Measurements from ENCODE around the gene WWTR1. TPM values are rescaled to one million over a fixed set of nuclear protein-coding genes. Genes with fewer than 3 reads are reported as not detected.

The WWTR1 gene
- total RNA-seq, 1 experiment from 2014 or later: 32.8 TPM

GRCh38 chr3:149534082-149534481, 123.7 kb downstream of the WWTR1 start:
- DNase-seq (ENCODE audit: low read depth): no peak

DNA sequence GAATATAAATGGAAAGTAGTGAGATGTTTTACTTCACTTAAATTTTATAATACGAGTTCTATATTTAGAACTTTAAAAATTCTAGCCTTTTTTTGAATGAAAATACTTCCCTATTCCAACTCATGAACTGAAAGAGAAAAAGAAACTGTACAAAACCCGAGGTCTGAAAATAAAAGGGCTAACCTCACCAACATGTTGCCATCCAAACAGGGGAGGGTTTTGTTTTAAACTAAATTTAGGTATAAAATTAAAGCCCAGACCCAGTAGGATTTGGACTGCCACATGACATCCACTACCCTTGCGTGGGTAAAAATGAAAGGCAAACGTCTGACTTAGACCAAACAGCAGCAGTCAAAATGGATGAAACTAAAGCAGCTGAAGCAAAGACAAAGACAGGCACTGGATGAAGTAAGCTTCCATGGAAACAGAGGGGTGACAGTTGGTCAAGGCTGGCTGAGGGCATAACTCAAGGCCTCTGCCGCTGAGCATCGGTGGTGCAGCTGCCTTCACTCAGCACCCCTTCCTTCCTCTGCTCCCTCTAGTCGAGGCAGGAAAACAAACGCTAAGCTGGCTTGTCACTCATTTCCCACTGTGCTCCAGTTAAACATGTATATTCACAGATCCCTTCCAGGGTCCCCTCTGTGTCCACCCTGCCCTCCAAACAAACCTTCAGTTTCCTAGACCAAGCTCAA, 125.2 kb downstream of the WWTR1 start:
- DNase-seq (ENCODE audit: low read depth): peak; percentile 18

GRCh38 chr3:149529099-149529498, 128.7 kb downstream of the WWTR1 start:
- DNase-seq (ENCODE audit: low read depth): no peak

- no peak for DNase-seq (ENCODE audit: low read depth)
Observed at GRCh38 chr3:149528340-149528650, 129.5 kb downstream of the WWTR1 start.

DNA sequence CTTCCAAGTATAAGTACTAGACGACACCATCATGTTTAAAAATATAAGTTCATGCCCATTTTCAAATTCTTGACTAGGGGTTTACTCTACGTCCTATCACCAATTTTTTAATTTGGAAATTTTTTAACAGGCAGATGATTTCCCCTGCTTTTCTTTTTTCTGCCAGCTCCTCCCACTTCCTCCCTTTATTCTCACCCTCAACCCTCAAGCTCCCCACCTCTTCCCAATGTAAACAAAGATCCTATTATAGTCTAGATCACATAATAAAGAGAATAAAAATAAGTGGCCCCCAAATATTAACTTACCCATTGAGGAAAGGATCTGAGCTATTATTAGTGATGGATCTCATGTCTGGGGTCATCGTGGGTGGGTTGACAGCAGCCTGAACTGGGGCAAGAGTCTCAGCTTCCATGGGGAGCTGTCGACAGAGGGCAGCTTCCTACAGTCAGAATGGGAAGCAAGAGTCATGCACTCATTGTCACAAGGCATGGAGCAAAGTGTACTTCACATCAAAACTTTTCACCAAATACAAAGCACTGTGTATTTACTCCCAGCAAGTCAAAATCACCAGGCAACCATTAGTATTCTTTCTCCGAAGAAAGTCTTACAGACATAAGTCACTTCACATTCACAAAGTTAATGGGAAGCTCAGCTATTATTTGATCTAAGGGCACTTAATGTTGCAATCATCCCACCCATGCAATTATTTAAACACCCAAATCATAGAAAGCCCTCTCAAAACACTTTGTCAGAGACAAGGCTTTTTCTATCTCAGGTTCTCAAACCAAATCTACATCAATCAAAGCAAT, 130.1 kb downstream of the WWTR1 start:
- no peak for DNase-seq (ENCODE audit: low read depth)

DNA sequence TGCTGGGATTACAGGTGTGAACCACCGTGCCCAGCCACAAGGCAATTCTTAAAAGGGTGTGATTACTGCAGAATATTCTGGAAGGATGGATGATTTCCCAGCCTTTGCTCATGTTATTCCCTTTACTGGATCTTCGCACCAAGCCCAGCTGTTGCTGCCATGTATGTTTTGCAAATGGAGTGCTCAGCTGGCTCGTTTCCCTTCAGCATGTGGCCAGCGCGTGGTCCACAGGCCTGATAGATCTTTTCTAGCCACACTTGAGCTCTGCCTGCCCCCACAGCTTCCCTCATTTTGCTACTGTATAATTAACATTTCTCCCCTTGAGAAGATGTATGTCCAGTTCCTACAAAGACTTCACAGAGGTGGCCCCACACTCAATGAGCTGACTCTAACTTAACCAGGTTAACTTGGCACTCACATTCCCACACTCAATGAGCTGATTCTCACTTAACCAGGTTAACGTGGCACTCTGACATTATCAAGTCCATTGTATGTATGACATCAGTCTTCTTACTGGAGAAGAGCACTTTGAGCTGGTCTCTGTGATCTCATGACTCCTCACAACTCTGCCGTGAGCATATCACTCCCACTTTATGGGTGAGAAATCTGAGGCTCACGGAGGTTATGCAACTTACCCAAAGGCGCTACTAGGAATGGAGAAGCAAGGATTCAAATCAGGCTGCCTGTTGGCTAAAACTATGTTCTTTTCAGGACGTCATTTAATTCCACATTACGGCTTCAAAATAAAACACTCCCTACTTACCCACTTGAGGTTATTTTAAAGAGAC, 134.1 kb downstream of the WWTR1 start:
- DNase-seq (ENCODE audit: low read depth): no peak

- no peak for DNase-seq (ENCODE audit: low read depth)
Observed at GRCh38 chr3:149519912-149520311, 137.9 kb downstream of the WWTR1 start.

DNA sequence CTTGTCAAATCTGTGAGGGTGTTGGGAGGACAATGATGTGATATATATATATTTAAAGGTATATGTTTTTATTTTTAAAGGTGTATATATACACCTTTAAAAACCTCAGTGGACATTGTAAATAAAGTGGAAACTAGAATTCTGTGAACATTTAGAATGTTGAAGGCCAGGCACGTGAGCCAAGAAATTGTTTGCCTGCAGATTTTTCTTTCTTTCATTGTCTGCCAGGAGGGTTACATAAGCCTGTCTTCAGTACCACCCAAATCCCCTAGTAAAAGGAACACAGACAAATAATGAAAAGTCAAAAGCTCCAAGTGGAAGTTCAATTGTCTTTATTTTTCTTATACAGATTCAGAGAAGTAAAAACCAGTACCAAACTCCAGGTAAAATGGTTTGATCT, 140.9 kb downstream of the WWTR1 start:
- no peak for DNase-seq (ENCODE audit: low read depth)

DNA sequence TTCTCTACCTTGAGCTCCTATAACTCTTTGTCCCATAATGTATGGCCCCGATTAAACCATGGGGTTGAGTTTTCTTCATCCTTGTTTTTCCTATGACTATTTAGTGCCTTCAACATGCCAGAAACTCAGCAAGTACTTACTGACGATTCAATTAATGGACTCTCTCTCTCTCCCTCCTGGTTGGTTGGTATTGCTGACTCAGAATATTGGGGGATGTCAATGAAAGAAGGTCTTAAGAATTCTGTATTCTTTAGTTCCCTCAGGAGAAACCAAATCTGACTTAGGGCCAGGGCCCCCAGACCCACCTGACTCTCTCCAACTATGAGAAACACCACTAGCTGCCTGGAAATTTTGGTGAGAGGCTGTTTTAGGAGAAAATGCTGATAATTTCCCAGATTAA, 142.6 kb downstream of the WWTR1 start:
- DNase-seq (ENCODE audit: low read depth): no peak

DNA sequence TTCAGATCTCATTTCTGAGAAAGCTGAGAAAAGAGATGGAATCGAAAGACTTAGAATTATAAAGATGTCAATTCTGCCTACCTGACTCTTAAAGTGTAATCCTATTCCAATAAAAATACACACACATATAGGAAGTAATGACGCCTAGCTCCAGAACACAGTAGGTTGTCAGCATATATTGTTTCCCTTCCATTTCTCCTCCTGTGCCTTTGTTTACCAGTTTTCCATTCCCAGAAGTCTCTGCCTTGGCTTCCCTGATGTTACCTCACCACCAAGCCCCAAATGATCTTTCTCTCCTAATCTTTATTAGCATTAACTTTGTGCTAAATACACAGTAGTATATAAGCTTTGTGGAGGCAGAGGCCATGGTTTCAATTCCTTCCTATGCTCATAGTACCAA, 143.4 kb downstream of the WWTR1 start:
- no peak for DNase-seq (ENCODE audit: low read depth)

GRCh38 chr3:149512073-149512782, 145.6 kb downstream of the WWTR1 start:
- DNase-seq (ENCODE audit: low read depth): peak; percentile 68

GRCh38 chr3:149511040-149511626, 146.7 kb downstream of the WWTR1 start:
- DNase-seq (ENCODE audit: low read depth): no peak

DNA sequence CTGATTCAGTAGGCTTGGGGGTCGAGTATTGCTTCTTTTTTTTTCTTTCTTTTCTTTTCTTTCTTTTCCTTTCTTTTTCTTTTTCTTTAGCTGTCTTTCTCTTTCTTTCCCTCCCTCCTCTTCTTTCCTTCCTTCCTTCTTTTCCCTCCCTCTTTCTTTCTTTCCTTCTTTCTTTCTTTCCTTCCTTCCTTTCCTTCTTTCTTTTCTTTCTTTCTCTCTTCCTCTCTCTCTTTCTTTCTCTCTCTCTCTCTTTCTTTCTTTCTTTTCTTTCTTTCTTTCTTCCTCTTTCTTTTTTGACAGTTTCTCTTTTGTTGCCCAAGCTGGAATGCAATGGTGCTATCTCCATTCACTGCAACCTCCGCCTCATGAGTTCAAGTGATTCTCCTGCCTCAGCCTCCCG, 147.3 kb downstream of the WWTR1 start:
- DNase-seq (ENCODE audit: low read depth): no peak

GRCh38 chr3:149509526-149509925, 148.3 kb downstream of the WWTR1 start:
- DNase-seq (ENCODE audit: low read depth): no peak

- peak; percentile 80 for DNase-seq (ENCODE audit: low read depth)
Observed at GRCh38 chr3:149507491-149508324, 150.1 kb downstream of the WWTR1 start.

GRCh38 chr3:149506965-149507364, 150.9 kb downstream of the WWTR1 start:
- no peak for DNase-seq (ENCODE audit: low read depth)

DNA sequence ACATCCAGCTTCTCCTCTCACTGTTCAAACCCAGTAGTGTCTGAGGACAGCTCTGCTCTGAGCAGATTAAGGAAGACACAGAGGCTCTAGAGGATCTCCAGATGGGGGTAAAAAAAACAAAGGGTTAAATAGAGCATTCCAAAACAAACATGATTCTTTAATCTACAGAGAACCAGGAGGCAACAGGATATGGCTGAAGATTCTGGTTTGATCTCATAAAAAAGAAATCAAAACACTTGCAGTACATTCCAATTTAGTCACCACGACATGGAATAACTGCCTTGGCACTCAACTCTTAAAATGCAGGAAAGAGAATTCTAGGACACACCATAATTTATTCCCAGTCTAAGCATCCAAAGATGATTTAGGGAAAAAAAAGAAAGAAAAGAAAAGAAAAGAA, 151.3 kb downstream of the WWTR1 start:
- peak; percentile 66 for DNase-seq (ENCODE audit: low read depth)

- DNase-seq (ENCODE audit: low read depth): no peak
Observed at GRCh38 chr3:149502438-149502837, 155.4 kb downstream of the WWTR1 start.

DNA sequence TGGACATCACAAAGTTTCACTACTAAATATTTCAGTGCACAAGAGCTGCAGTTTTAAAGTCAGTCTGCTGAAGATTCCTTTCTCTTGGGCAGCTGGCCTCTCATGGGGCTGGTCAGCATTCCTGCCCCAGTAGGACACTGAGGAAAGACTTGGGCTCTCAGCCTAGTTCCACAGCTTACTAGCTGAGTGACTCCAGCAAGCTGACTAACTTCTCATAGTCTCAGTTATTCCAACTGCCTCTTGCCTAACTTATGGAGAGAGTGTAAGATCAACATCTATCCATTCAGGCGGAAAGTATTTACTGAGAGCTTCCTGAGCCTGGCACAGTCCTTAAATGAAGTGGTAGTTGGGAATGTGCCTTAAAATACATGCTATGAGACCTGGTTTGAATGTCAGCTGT, 156.3 kb downstream of the WWTR1 start:
- no peak for DNase-seq (ENCODE audit: low read depth)

- no peak for DNase-seq (ENCODE audit: low read depth)
Observed at GRCh38 chr3:149497966-149498670, 159.7 kb downstream of the WWTR1 start.

Measured in Daoy (cell line).